ENCODE measurements around the gene SRRM2. TPM values are rescaled to one million over a fixed set of nuclear protein-coding genes. Genes with fewer than 3 reads are reported as not detected.
"Not testable (repeated sequence)": the region's sequence is repeated elsewhere in the genome, so short reads cannot be mapped to it uniquely, and the experiment has no call there.

Gene SRRM2
- polyA plus RNA-seq, 1 experiment: 80.5 TPM

GRCh38 chr16:2717383-2718263, 34.8 kb upstream of the SRRM2 start:
- CTCF ChIA-PET: no interaction called here

GRCh38 chr16:2719328-2720063, 32.9 kb upstream of the SRRM2 start:
- Histone ChIP-seq H3K27ac (ENCODE audit: low read depth, low read length) (no peak overlapping the region), H3K4me3 (ENCODE audit: low read depth, low read length) (no peak overlapping the region), H3K9me3 (ENCODE audit: control insufficient read depth, insufficient read depth, low read length) (no peaks in the 10 kb centered on the region), H3K27me3 (ENCODE audit: control insufficient read depth, insufficient read depth, low read length) (peaks cover 2% of the 10 kb centered on the region)
- no peak for TF ChIP-seq CTCF (IDR thresholded peaks at IDR 0.05; ENCODE audit: low read depth, low read length)
- POLR2A ChIA-PET: no interaction called here
- CTCF ChIA-PET: interaction anchor here (0.6 kb wide), 1 partner anchor 337 kb away, joined by 4 read pairs; no protein-coding TSS in a partner anchor
- DNase-seq (ENCODE audit: low read depth, low spot score): no peak

More at GRCh38 chr16:2717383-2718263, 34.8 kb upstream of the SRRM2 start:
- Histone ChIP-seq H3K27ac (ENCODE audit: low read depth, low read length) (no peak overlapping the region), H3K27me3 (ENCODE audit: control insufficient read depth, insufficient read depth, low read length) (no peaks in the 10 kb centered on the region), H3K9me3 (ENCODE audit: control insufficient read depth, insufficient read depth, low read length) (no peaks in the 10 kb centered on the region; the same call in 1 of the 2 replicates), H3K4me3 (ENCODE audit: low read depth, low read length) (no peak overlapping the region)
- DNase-seq (ENCODE audit: low read depth, low spot score): no peak
- POLR2A ChIA-PET: interaction anchor here (1.1 kb wide), 1 partner anchor 35 kb away, joined by 4 read pairs; the partner anchor contains the start of gene KCTD5
- TF ChIP-seq CTCF (IDR thresholded peaks at IDR 0.05; ENCODE audit: low read depth, low read length): no peak

GRCh38 chr16:2720064-2720457, 32.4 kb upstream of the SRRM2 start, which contains the start of gene PRSS27:
PRSS27 (minus strand) TSS chr16:2720224; CDS start chr16:2720160, 64 bp downstream.
- Histone ChIP-seq H3K27me3 (ENCODE audit: control insufficient read depth, insufficient read depth, low read length) (peaks cover 4% of the 10 kb centered on the region), H3K9me3 (ENCODE audit: control insufficient read depth, insufficient read depth, low read length) (no peaks in the 10 kb centered on the region; the same call in 1 of the 2 replicates), H3K4me3 (ENCODE audit: low read depth, low read length) (peak within 1 kb of the TSS; percentile 61), H3K27ac (ENCODE audit: low read depth, low read length) (no peak within 1 kb of the TSS)
- no peak for DNase-seq (ENCODE audit: low read depth, low spot score)
- ChIA-PET POLR2A (no interaction called here), CTCF (interaction anchor here (0.6 kb wide), 1 partner anchor 338 kb away, joined by 4 read pairs; no protein-coding TSS in a partner anchor)
- TF ChIP-seq CTCF (IDR thresholded peaks at IDR 0.05; ENCODE audit: low read depth, low read length): no peak

GRCh38 chr16:2720719-2721633, 31.5 kb upstream of the SRRM2 start:
- no peaks in the 10 kb centered on the region; the same call in 1 of the 2 replicates for H3K9me3 ChIP-seq (ENCODE audit: control insufficient read depth, insufficient read depth, low read length)
- DNase-seq (ENCODE audit: low read depth, low spot score): peak; percentile 42
- POLR2A ChIA-PET: no interaction called here
- peak overlapping the region; percentile 61 for H3K4me3 ChIP-seq (ENCODE audit: low read depth, low read length)
- CTCF ChIA-PET: no interaction called here
- H3K27me3 ChIP-seq (ENCODE audit: control insufficient read depth, insufficient read depth, low read length): peaks cover 4% of the 10 kb centered on the region
- TF ChIP-seq CTCF (IDR thresholded peaks at IDR 0.05; ENCODE audit: low read depth, low read length): peak; percentile 44
- no peak overlapping the region for H3K27ac ChIP-seq (ENCODE audit: low read depth, low read length)

GRCh38 chr16:2721634-2722173, 30.7 kb upstream of the SRRM2 start:
- H3K27ac ChIP-seq (ENCODE audit: low read depth, low read length); H3K9me3 ChIP-seq (ENCODE audit: control insufficient read depth, insufficient read depth, low read length); POLR2A ChIA-PET; H3K27me3 ChIP-seq (ENCODE audit: control insufficient read depth, insufficient read depth, low read length); DNase-seq (ENCODE audit: low read depth, low spot score); CTCF ChIA-PET: not testable (repeated sequence)
- H3K4me3 ChIP-seq (ENCODE audit: low read depth, low read length): peak overlapping the region; percentile 61

Data from AG04450 (cell line).